Kidney (tissue), 14 donors: Measurements from ENCODE around the gene CDH8. TPM values are rescaled to one million over a fixed set of nuclear protein-coding genes. Genes with fewer than 3 reads are reported as not detected.

Source experiments
- DNase-seq, 5 donors: peaks; one replicate each; pipeline ENCODE4 v3.0.0-alpha.2; 2013 to 2020
- FAIRE-seq: peaks from 2 replicates; lab custom pipeline; 2012; peaks lifted over from hg19 to GRCh38; lab: Jason Lieb, UNC
- H3K27ac ChIP-seq, 2 donors: one replicate each; pipeline ENCODE4 v1.7.0; 2013; ENCODE audit warnings: low read depth in 2 of 2, low read length in 2 of 2, inconsistent platforms in 1 of 2
- H3K27me3 ChIP-seq: one replicate; pipeline ENCODE4 v1.7.1; 2013; ENCODE audit warnings: low read length, inconsistent platforms; ENCODE audit not compliant: control insufficient read depth, insufficient read depth
- H3K36me3 ChIP-seq, 3 donors: one replicate each; pipeline versions ENCODE4 v1.7.0 to v1.7.1; 2013; ENCODE audit warnings: low read length in 3 of 3, control low read depth in 1 of 3, inconsistent platforms in 1 of 3; ENCODE audit not compliant: insufficient read depth in 3 of 3, control insufficient read depth in 2 of 3
- H3K4me1 ChIP-seq, 3 donors: one replicate each; pipeline versions ENCODE4 v1.7.0 to v1.7.1; 2013; ENCODE audit warnings: low read length in 3 of 3, inconsistent platforms in 1 of 3, low read depth in 1 of 3; ENCODE audit not compliant: control insufficient read depth in 2 of 3, insufficient read depth in 2 of 3
- H3K4me3 ChIP-seq, 3 donors: one replicate each; pipeline versions ENCODE4 v1.7.0 to v1.8.1; 2013; ENCODE audit warnings: low read length in 3 of 3, control low read depth in 1 of 3, inconsistent platforms in 1 of 3
- H3K9ac ChIP-seq, 3 donors: one replicate each; pipeline versions ENCODE4 v1.7.0 to v1.7.1; 2013; ENCODE audit warnings: low read length in 3 of 3, control low read depth in 1 of 3, inconsistent platforms in 1 of 3
- H3K9me3 ChIP-seq, 3 donors: one replicate each; pipeline versions ENCODE4 v1.7.0 to v1.7.1; 2013; ENCODE audit warnings: low read length in 3 of 3, control low read depth in 1 of 3, inconsistent platforms in 1 of 3; ENCODE audit not compliant: control insufficient read depth in 2 of 3, insufficient read depth in 1 of 3
- intact Hi-C: fragments of 100-400 bp; cut with DNase I; formaldehyde crosslinking; loops from one replicate; pipeline ENCODE4 v1.11.1; 2022
- polyA plus RNA-seq: library from polyadenylated mRNA; stranded (reverse); fragments of 350-450 nt; fragmentation: Illumina TruSeq; extraction: RNeasy Lipid Tissue Mini Kit (QIAGEN cat#74804); gene quantifications from one replicate; pipeline ENCODE4 v1.2.3, GENCODE V29; 2014; ENCODE audit warnings: low read depth, low replicate concordance; ENCODE audit not compliant: insufficient read depth
- total RNA-seq: library from RNA; stranded (reverse); fragmentation: NEBNext Ultra II Directional; extraction: Animal tissue kit (Norgen Biotek cat#: 25700); gene quantifications from one replicate; pipeline ENCODE4 v1.2.1, GENCODE V29; 2021
- TF ChIP-seq, protein P1 (sequence below): IDR thresholded peaks from 3 replicates; pipeline ENCODE4 v1.5.1; 2012; ENCODE audit warnings: mild to moderate bottlenecking, moderate library complexity, borderline replicate concordance; ENCODE audit not compliant: insufficient read depth; ENCODE audit errors: extremely low read depth
- donor health status: control.
- donor health status: control.
- donor health status: control.
- donor health status: control.
- donor health status: control.
- donor health status: DM: yes; HTN: yes; CAD: no.
- donor health status: Normal renal cell carcinoma (clear cell type).

The CDH8 gene
- total and polyA plus RNA-seq, 2 donors from 2014 or later, result 0.19 TPM; not detected in 1

DNA sequence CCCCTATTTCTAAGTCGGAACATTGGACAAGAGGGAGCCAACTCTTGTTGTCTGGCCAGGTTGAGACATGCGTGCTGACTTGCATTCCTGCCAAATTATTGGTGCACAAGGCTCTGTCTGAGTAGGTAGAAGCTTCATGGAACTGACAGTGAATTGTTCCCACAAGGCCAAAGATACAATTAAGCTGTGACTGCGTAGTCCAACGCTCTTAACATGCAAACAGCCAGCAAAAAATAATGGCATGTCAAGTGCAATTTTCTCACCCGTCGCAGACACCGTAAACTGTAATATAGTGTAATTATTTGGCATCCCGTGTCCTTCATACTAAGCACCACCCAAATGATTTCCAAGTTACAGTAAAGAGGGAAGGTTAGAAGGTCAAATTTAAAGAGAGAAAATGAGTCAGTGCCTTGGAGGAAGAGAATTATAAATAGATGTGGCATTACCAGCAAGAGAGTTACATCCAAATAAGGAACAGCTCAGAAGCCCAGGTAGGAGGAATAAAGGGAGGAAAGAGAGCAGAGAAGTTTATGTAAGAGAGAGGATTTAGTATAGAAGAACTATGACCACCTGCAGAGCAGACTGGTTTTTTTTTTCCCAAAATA is 21.8 kb downstream of the CDH8 start:
- Histone ChIP-seq H3K9ac (no peak overlapping the region), H3K9me3 (no peaks in the 10 kb centered on the region), H3K4me3 (no peak overlapping the region), H3K4me1 (no peaks in the 10 kb centered on the region), H3K27ac (no peak overlapping the region), H3K27me3 (no peaks in the 10 kb centered on the region), H3K36me3 (no peaks in the 10 kb centered on the region)
- FAIRE-seq (no peak), DNase-seq (no peak)
- TF ChIP-seq, protein P1, sequence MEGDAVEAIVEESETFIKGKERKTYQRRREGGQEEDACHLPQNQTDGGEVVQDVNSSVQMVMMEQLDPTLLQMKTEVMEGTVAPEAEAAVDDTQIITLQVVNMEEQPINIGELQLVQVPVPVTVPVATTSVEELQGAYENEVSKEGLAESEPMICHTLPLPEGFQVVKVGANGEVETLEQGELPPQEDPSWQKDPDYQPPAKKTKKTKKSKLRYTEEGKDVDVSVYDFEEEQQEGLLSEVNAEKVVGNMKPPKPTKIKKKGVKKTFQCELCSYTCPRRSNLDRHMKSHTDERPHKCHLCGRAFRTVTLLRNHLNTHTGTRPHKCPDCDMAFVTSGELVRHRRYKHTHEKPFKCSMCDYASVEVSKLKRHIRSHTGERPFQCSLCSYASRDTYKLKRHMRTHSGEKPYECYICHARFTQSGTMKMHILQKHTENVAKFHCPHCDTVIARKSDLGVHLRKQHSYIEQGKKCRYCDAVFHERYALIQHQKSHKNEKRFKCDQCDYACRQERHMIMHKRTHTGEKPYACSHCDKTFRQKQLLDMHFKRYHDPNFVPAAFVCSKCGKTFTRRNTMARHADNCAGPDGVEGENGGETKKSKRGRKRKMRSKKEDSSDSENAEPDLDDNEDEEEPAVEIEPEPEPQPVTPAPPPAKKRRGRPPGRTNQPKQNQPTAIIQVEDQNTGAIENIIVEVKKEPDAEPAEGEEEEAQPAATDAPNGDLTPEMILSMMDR, result no peak
- intact Hi-C loops, result no loop called here

DNA sequence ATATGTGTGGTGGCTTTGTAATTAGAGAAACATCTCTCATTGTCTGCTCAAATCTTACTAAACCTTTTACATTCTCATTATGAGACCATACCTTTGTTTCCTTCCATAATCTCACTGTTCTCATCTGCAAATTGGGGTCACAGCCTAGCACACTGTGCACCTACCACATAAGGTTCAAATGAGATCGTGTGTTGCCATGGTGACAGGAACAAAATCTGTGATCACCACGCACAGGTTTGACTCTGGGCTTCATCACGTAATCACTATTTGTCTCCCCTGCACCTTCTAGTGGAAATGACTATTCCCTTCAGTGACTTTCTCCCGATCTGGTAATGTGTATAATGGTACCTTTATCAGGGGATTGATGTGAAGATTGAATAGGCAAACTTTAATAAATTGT is 26.1 kb downstream of the CDH8 start:
- Histone ChIP-seq H3K36me3 (no peaks in the 10 kb centered on the region), H3K4me1 (no peaks in the 10 kb centered on the region), H3K4me3 (no peak overlapping the region), H3K9ac (no peak overlapping the region), H3K9me3 (no peaks in the 10 kb centered on the region), H3K27me3 (no peaks in the 10 kb centered on the region), H3K27ac (no peak overlapping the region)
- no peak for FAIRE-seq
- TF ChIP-seq, protein P1, result no peak
- intact Hi-C loops, result no loop called here
- no peak for DNase-seq

DNA sequence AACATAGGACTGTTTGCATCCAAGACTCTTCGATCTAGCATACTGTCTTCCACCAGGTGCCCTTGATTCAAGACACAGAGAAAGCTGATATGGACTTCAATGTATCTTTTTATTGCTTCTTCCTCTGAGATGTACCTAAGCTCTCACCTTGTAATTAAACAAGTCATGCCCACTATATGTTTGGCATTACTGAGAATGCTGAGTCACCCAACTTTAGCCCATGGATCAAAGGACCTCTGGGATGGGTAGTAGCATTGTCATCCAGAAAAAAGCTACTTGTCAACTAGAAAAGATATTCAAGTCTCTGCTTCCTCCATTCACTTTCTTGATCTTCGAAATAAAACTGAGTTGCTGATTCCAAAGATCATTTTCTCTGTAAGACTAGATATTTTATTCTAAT is 37.8 kb downstream of the CDH8 start:
- intact Hi-C loops, result no loop called here
- no peaks in the 10 kb centered on the region for H3K4me1 ChIP-seq
- H3K27ac ChIP-seq, result no peak overlapping the region
- H3K9me3 ChIP-seq, result no peaks in the 10 kb centered on the region
- DNase-seq (no peak), FAIRE-seq (no peak)
- no peak overlapping the region for H3K9ac ChIP-seq
- no peak overlapping the region for H3K4me3 ChIP-seq
- no peaks in the 10 kb centered on the region for H3K36me3 ChIP-seq
- H3K27me3 ChIP-seq, result no peaks in the 10 kb centered on the region
- TF ChIP-seq, protein P1, result no peak

DNA sequence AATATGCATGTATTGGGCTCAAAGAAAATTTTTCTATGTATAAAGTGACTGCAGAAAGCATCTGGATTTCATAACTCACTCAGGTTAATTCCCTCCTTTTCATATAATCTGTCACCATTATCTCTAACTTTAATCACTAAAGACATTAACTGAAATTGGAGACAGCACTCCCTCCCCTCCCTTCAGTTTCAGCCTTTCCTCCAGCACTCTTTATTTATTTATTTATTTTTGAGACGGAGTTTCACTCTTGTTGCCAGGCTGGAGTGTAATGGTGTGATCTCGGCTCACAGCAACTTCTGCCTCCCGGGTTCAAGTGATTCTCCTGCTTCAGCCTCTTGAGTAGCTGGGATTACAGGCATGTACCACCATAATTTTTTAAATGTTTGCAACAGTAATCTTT is 43.1 kb downstream of the CDH8 start:
- no peaks in the 10 kb centered on the region for H3K9me3 ChIP-seq
- intact Hi-C loops, result no loop called here
- TF ChIP-seq, protein P1, result no peak
- no peaks in the 10 kb centered on the region for H3K27me3 ChIP-seq
- no peaks in the 10 kb centered on the region for H3K36me3 ChIP-seq
- no peak overlapping the region for H3K27ac ChIP-seq
- DNase-seq (peak in 3 of 5 donors; percentile 10 to 46 (median 30)), FAIRE-seq (no peak)
- H3K4me1 ChIP-seq, result no peaks in the 10 kb centered on the region
- no peak overlapping the region for H3K4me3 ChIP-seq
- H3K9ac ChIP-seq, result no peak overlapping the region
